Astrocyte (in vitro differentiated cells and primary cell): ENCODE data around the gene CHRM2. TPM values are rescaled to one million over a fixed set of nuclear protein-coding genes. Genes with fewer than 3 reads are reported as not detected.

Experiments
- DNase-seq: peaks from one replicate; pipeline ENCODE4 v3.0.0-alpha.2; 2010; ENCODE audit warnings: low read depth
- FAIRE-seq: peaks from 2 replicates; lab custom pipeline; 2011; peaks lifted over from hg19 to GRCh38; lab: Jason Lieb, UNC
- H2AFZ ChIP-seq: 2 replicates; pipeline ENCODE4 v1.6.0; 2012; ENCODE audit warnings: low read depth, low read length, inconsistent platforms
- H3K27ac ChIP-seq: 2 replicates; pipeline ENCODE4 v1.5.1; 2011; ENCODE audit warnings: low read depth, low read length, inconsistent platforms
- H3K27me3 ChIP-seq: 2 replicates; pipeline ENCODE4 v1.6.0; 2011; ENCODE audit warnings: low read length, inconsistent platforms; ENCODE audit not compliant: insufficient read depth
- H3K36me3 ChIP-seq: 2 replicates; pipeline ENCODE4 v1.5.1; 2011; ENCODE audit warnings: low read length, inconsistent platforms; ENCODE audit not compliant: insufficient read depth
- H3K4me1 ChIP-seq: 2 replicates; pipeline ENCODE4 v1.5.1; 2011; ENCODE audit warnings: low read length, inconsistent platforms; ENCODE audit not compliant: insufficient read depth
- H3K4me2 ChIP-seq: 2 replicates; pipeline ENCODE4 v1.6.0; 2012; ENCODE audit warnings: low read length, inconsistent platforms
- H3K4me3 ChIP-seq: 2 replicates; pipeline ENCODE4 v1.5.1; 2011; ENCODE audit warnings: low read depth, mild to moderate bottlenecking, low read length, inconsistent platforms; ENCODE audit not compliant: insufficient read depth
- H3K79me2 ChIP-seq: 2 replicates; pipeline ENCODE4 v1.6.0; 2012; ENCODE audit warnings: mild to moderate bottlenecking, low read length, inconsistent platforms; ENCODE audit not compliant: insufficient read depth
- H3K9ac ChIP-seq: 2 replicates; pipeline ENCODE4 v1.6.0; 2012; ENCODE audit warnings: mild to moderate bottlenecking, low read length, inconsistent platforms
- H3K9me3 ChIP-seq: 2 replicates; pipeline ENCODE4 v1.5.1; 2012; ENCODE audit warnings: low read depth, mild to moderate bottlenecking, low read length, inconsistent platforms; ENCODE audit not compliant: insufficient read depth
- H4K20me1 ChIP-seq: 2 replicates; pipeline ENCODE4 v1.6.0; 2012; ENCODE audit warnings: low read length, inconsistent platforms; ENCODE audit not compliant: insufficient read depth
- H3K27ac Mint-ChIP-seq: one replicate; pipeline ENCODE4 v1.8.0; 2021; ENCODE audit warnings: mild to moderate bottlenecking, mixed read lengths; ENCODE audit not compliant: unreplicated experiment
- H3K27me3 Mint-ChIP-seq: one replicate; pipeline ENCODE4 v1.8.0; 2021; ENCODE audit warnings: low read depth, mixed read lengths; ENCODE audit not compliant: unreplicated experiment
- H3K36me3 Mint-ChIP-seq: one replicate; pipeline ENCODE4 v1.8.0; 2021; ENCODE audit warnings: low read depth, mixed read lengths; ENCODE audit not compliant: unreplicated experiment
- H3K4me1 Mint-ChIP-seq: one replicate; pipeline ENCODE4 v1.8.0; 2021; ENCODE audit warnings: low read depth, mixed read lengths; ENCODE audit not compliant: unreplicated experiment
- H3K4me3 Mint-ChIP-seq: one replicate; pipeline ENCODE4 v1.8.0; 2021; ENCODE audit warnings: mild to moderate bottlenecking, moderate library complexity, mixed read lengths; ENCODE audit not compliant: unreplicated experiment
- H3K9me3 Mint-ChIP-seq: one replicate; pipeline ENCODE4 v1.8.0; 2021; ENCODE audit warnings: mild to moderate bottlenecking, mixed read lengths; ENCODE audit not compliant: unreplicated experiment
- EZH2 ChIP-seq: IDR thresholded peaks from 2 replicates; pipeline ENCODE4 v1.6.1; 2012; ENCODE audit warnings: mild to moderate bottlenecking, low read length, inconsistent platforms; ENCODE audit not compliant: insufficient read depth
- total RNA-seq: library from RNA; stranded (reverse); gene quantifications from 2 replicates; pipeline ENCODE4 v1.2.1, GENCODE V29; 2021
- TF ChIP-seq, protein P1 (sequence below): IDR thresholded peaks from 2 replicates; pipeline ENCODE4 v1.5.1; 2011; ENCODE audit warnings: low read depth, mild to moderate bottlenecking, inconsistent platforms, low read length, moderate library complexity; ENCODE audit not compliant: insufficient read depth

Gene CHRM2
- total RNA-seq, 1 donor from 2014 or later: not detected

DNA sequence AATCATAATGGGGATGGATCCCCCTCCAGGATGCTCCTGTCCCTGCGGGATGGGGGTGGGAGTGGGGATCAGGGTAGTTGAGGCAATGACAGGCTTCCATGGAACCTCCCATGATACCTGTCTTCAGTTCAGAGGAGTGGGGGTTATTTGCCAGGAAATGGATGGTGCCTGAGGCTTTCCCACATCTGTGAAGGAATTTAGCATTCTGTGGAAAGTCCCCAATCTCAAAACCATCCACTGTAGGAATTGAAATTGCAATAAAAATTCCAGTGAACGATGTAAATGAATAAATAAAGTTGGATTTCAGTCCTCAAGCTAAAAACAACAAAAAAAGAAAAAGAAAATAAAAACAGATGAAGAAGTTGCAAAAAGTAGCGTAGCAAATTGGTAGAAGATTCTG, 81.9 kb downstream of the CHRM2 start:
- H3K27ac ChIP-seq: no peak overlapping the region
- no peaks in the 10 kb centered on the region for H3K9me3 ChIP-seq
- no peaks in the 10 kb centered on the region for H3K79me2 ChIP-seq
- peaks cover 3% of the 10 kb centered on the region for H3K36me3 Mint-ChIP-seq
- H3K27me3 Mint-ChIP-seq: no peaks in the 10 kb centered on the region
- no peak overlapping the region for H3K9ac ChIP-seq
- no peak overlapping the region for H3K4me3 ChIP-seq
- no peak for DNase-seq
- no peak overlapping the region for H3K27ac Mint-ChIP-seq
- no peaks in the 10 kb centered on the region for H4K20me1 ChIP-seq
- no peak for TF ChIP-seq EZH2
- TF ChIP-seq, protein P1, sequence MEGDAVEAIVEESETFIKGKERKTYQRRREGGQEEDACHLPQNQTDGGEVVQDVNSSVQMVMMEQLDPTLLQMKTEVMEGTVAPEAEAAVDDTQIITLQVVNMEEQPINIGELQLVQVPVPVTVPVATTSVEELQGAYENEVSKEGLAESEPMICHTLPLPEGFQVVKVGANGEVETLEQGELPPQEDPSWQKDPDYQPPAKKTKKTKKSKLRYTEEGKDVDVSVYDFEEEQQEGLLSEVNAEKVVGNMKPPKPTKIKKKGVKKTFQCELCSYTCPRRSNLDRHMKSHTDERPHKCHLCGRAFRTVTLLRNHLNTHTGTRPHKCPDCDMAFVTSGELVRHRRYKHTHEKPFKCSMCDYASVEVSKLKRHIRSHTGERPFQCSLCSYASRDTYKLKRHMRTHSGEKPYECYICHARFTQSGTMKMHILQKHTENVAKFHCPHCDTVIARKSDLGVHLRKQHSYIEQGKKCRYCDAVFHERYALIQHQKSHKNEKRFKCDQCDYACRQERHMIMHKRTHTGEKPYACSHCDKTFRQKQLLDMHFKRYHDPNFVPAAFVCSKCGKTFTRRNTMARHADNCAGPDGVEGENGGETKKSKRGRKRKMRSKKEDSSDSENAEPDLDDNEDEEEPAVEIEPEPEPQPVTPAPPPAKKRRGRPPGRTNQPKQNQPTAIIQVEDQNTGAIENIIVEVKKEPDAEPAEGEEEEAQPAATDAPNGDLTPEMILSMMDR: no peak
- no peak overlapping the region for H3K4me2 ChIP-seq
- H3K4me3 Mint-ChIP-seq: no peak overlapping the region
- no peaks in the 10 kb centered on the region for H3K27me3 ChIP-seq
- H2AFZ ChIP-seq: no peak overlapping the region
- FAIRE-seq: no peak
- H3K36me3 ChIP-seq: no peaks in the 10 kb centered on the region
- H3K9me3 Mint-ChIP-seq: no peaks in the 10 kb centered on the region
- peaks cover 6% of the 10 kb centered on the region for H3K4me1 ChIP-seq
- H3K4me1 Mint-ChIP-seq: peaks cover 13% of the 10 kb centered on the region

DNA sequence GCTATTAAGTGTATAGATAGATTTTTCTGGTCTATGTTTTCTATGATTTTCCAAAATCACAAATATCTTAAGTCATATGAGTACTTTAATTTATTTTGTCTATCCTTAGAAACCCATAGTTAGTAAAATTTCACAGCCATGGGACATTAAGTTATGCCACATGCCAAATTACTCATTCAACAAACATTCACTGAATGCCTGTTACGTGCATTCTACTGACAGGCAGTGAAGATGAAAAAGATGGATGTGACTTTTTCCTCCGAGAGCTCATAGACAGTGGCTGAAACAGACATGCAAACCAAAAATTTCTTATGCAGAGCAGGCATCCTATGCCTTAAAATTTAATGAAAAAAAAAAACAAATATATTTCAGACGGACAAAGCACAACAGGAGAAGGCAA, 84.9 kb downstream of the CHRM2 start:
- H3K4me1 Mint-ChIP-seq: peaks cover 23% of the 10 kb centered on the region
- H3K27ac ChIP-seq: peak overlapping the region; percentile 41

DNA sequence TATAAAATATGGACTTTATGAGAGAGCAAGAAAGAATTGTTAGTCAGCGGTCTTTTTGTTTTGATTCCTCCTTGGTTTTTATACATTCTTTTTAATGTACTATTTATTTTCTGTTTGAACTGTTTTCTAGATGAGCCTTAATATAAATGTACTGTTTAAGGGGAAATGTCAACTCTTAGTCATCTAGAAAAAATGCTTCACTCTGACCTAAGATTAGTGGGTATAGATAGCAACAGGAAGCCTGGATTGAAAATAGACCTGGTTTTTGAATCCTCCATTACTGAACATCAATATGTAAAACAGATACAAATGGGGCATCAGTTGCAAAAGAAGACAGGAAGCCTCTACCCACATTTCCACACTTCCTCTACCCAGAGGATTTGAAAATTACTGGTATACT, 87.8 kb downstream of the CHRM2 start:
- Histone ChIP-seq H3K36me3 (no peaks in the 10 kb centered on the region), H2AFZ (no peak overlapping the region), H3K4me3 (no peak overlapping the region), H3K9me3 (no peaks in the 10 kb centered on the region), H3K4me2 (peak overlapping the region; percentile 50), H4K20me1 (no peaks in the 10 kb centered on the region), H3K4me1 (peaks cover 27% of the 10 kb centered on the region), H3K9ac (peak overlapping the region; percentile 56), H3K27ac (peak overlapping the region; percentile 83), H3K79me2 (no peaks in the 10 kb centered on the region), H3K27me3 (no peaks in the 10 kb centered on the region)
- FAIRE-seq (no peak), DNase-seq (peak; percentile 84)
- TF ChIP-seq EZH2: no peak
- TF ChIP-seq, protein P1: no peak
- Mint-ChIP-seq H3K4me1 (peaks cover 23% of the 10 kb centered on the region), H3K36me3 (peaks cover 3% of the 10 kb centered on the region), H3K4me3 (no peak overlapping the region), H3K9me3 (no peaks in the 10 kb centered on the region), H3K27ac (peak overlapping the region; percentile 53), H3K27me3 (no peaks in the 10 kb centered on the region)

More for the DNA sequence above, 84.9 kb downstream of the CHRM2 start:
- Histone ChIP-seq H3K4me2 (no peak overlapping the region), H3K9ac (no peak overlapping the region), H4K20me1 (no peaks in the 10 kb centered on the region), H2AFZ (no peak overlapping the region), H3K27me3 (no peaks in the 10 kb centered on the region), H3K4me3 (no peak overlapping the region), H3K9me3 (no peaks in the 10 kb centered on the region), H3K4me1 (peaks cover 27% of the 10 kb centered on the region), H3K79me2 (no peaks in the 10 kb centered on the region), H3K36me3 (no peaks in the 10 kb centered on the region)
- TF ChIP-seq, protein P1: no peak
- no peak for TF ChIP-seq EZH2
- H3K27ac Mint-ChIP-seq: peak overlapping the region; percentile 72
- H3K36me3 Mint-ChIP-seq: peaks cover 3% of the 10 kb centered on the region
- no peak overlapping the region for H3K4me3 Mint-ChIP-seq
- FAIRE-seq: peak; percentile 52
- no peaks in the 10 kb centered on the region for H3K9me3 Mint-ChIP-seq
- no peaks in the 10 kb centered on the region for H3K27me3 Mint-ChIP-seq
- peak; percentile 80 for DNase-seq
